Astrocyte (in vitro differentiated cells and primary cell): Measurements from ENCODE around the gene ADSS1. TPM values are rescaled to one million over a fixed set of nuclear protein-coding genes. Genes with fewer than 3 reads are reported as not detected.
A peak's percentile ranks its signal among the peaks of the same experiment; 100 is the strongest.

Source experiments
- DNase-seq: peaks from one replicate; pipeline ENCODE4 v3.0.0-alpha.2; 2010; ENCODE audit warnings: low read depth
- FAIRE-seq: peaks from 2 replicates; lab custom pipeline; 2011; peaks lifted over from hg19 to GRCh38; lab: Jason Lieb, UNC
- H2AFZ ChIP-seq: 2 replicates; pipeline ENCODE4 v1.6.0; 2012; ENCODE audit warnings: low read depth, low read length, inconsistent platforms
- H3K27ac ChIP-seq: 2 replicates; pipeline ENCODE4 v1.5.1; 2011; ENCODE audit warnings: low read depth, low read length, inconsistent platforms
- H3K27me3 ChIP-seq: 2 replicates; pipeline ENCODE4 v1.6.0; 2011; ENCODE audit warnings: low read length, inconsistent platforms; ENCODE audit not compliant: insufficient read depth
- H3K36me3 ChIP-seq: 2 replicates; pipeline ENCODE4 v1.5.1; 2011; ENCODE audit warnings: low read length, inconsistent platforms; ENCODE audit not compliant: insufficient read depth
- H3K4me1 ChIP-seq: 2 replicates; pipeline ENCODE4 v1.5.1; 2011; ENCODE audit warnings: low read length, inconsistent platforms; ENCODE audit not compliant: insufficient read depth
- H3K4me2 ChIP-seq: 2 replicates; pipeline ENCODE4 v1.6.0; 2012; ENCODE audit warnings: low read length, inconsistent platforms
- H3K4me3 ChIP-seq: 2 replicates; pipeline ENCODE4 v1.5.1; 2011; ENCODE audit warnings: low read depth, mild to moderate bottlenecking, low read length, inconsistent platforms; ENCODE audit not compliant: insufficient read depth
- H3K79me2 ChIP-seq: 2 replicates; pipeline ENCODE4 v1.6.0; 2012; ENCODE audit warnings: mild to moderate bottlenecking, low read length, inconsistent platforms; ENCODE audit not compliant: insufficient read depth
- H3K9ac ChIP-seq: 2 replicates; pipeline ENCODE4 v1.6.0; 2012; ENCODE audit warnings: mild to moderate bottlenecking, low read length, inconsistent platforms
- H3K9me3 ChIP-seq: 2 replicates; pipeline ENCODE4 v1.5.1; 2012; ENCODE audit warnings: low read depth, mild to moderate bottlenecking, low read length, inconsistent platforms; ENCODE audit not compliant: insufficient read depth
- H4K20me1 ChIP-seq: 2 replicates; pipeline ENCODE4 v1.6.0; 2012; ENCODE audit warnings: low read length, inconsistent platforms; ENCODE audit not compliant: insufficient read depth
- H3K27ac Mint-ChIP-seq: one replicate; pipeline ENCODE4 v1.8.0; 2021; ENCODE audit warnings: mild to moderate bottlenecking, mixed read lengths; ENCODE audit not compliant: unreplicated experiment
- H3K27me3 Mint-ChIP-seq: one replicate; pipeline ENCODE4 v1.8.0; 2021; ENCODE audit warnings: low read depth, mixed read lengths; ENCODE audit not compliant: unreplicated experiment
- H3K36me3 Mint-ChIP-seq: one replicate; pipeline ENCODE4 v1.8.0; 2021; ENCODE audit warnings: low read depth, mixed read lengths; ENCODE audit not compliant: unreplicated experiment
- H3K4me1 Mint-ChIP-seq: one replicate; pipeline ENCODE4 v1.8.0; 2021; ENCODE audit warnings: low read depth, mixed read lengths; ENCODE audit not compliant: unreplicated experiment
- H3K4me3 Mint-ChIP-seq: one replicate; pipeline ENCODE4 v1.8.0; 2021; ENCODE audit warnings: mild to moderate bottlenecking, moderate library complexity, mixed read lengths; ENCODE audit not compliant: unreplicated experiment
- H3K9me3 Mint-ChIP-seq: one replicate; pipeline ENCODE4 v1.8.0; 2021; ENCODE audit warnings: mild to moderate bottlenecking, mixed read lengths; ENCODE audit not compliant: unreplicated experiment
- EZH2 ChIP-seq: IDR thresholded peaks from 2 replicates; pipeline ENCODE4 v1.6.1; 2012; ENCODE audit warnings: mild to moderate bottlenecking, low read length, inconsistent platforms; ENCODE audit not compliant: insufficient read depth
- total RNA-seq: library from RNA; stranded (reverse); gene quantifications from 2 replicates; pipeline ENCODE4 v1.2.1, GENCODE V29; 2021
- TF ChIP-seq, protein P1 (sequence below): IDR thresholded peaks from 2 replicates; pipeline ENCODE4 v1.5.1; 2011; ENCODE audit warnings: low read depth, mild to moderate bottlenecking, inconsistent platforms, low read length, moderate library complexity; ENCODE audit not compliant: insufficient read depth

The ADSS1 gene
- total RNA-seq, 1 donor from 2014 or later = 4.4 TPM

DNA sequence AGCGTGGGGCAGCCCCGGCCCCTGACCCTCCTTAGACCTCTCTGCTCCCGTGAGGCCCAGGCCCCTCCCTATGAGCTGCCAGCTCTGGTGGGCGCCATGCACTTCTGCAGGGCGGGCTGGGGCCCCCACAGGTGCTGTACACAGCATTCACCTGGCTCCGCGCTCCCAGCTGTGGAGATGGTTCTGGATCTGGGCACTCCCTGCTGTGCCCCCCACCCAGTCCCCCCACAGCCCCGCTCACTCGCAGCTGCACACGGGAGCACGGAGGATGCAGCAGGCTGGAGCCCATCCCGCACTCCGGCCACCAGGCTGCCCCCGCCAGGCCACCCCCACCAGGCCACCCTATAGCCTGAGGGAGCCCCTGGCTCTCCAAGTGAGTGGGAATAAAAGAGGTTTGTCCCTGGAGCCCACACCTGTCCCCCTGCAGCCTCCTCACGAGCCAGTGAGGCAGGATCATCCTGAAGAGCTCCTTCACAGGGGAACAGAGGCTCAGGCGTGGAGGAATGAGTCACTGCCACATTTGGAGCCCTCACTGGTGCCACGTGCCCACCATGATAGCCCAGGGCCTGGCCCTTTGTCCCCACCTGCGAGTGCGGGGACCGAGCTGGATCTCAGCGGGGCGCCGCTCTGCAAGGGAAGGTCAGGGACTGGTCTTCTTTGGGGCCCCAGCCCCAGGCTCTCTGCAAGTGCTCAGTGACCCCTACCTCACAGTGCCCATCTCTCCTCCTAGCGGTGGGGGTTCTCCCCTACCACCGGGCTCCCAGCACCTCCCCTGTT is 1.9 kb downstream of the ADSS1 start:
- H3K27me3 Mint-ChIP-seq = peaks cover 19% of the 10 kb centered on the region
- H3K4me1 ChIP-seq = peaks cover 21% of the 10 kb centered on the region
- H3K9me3 Mint-ChIP-seq = no peaks in the 10 kb centered on the region
- TF ChIP-seq, protein P1, sequence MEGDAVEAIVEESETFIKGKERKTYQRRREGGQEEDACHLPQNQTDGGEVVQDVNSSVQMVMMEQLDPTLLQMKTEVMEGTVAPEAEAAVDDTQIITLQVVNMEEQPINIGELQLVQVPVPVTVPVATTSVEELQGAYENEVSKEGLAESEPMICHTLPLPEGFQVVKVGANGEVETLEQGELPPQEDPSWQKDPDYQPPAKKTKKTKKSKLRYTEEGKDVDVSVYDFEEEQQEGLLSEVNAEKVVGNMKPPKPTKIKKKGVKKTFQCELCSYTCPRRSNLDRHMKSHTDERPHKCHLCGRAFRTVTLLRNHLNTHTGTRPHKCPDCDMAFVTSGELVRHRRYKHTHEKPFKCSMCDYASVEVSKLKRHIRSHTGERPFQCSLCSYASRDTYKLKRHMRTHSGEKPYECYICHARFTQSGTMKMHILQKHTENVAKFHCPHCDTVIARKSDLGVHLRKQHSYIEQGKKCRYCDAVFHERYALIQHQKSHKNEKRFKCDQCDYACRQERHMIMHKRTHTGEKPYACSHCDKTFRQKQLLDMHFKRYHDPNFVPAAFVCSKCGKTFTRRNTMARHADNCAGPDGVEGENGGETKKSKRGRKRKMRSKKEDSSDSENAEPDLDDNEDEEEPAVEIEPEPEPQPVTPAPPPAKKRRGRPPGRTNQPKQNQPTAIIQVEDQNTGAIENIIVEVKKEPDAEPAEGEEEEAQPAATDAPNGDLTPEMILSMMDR = no peak
- TF ChIP-seq EZH2 = no peak
- H3K27ac ChIP-seq = no peak overlapping the region
- H3K36me3 Mint-ChIP-seq = no peaks in the 10 kb centered on the region
- no peaks in the 10 kb centered on the region for H3K36me3 ChIP-seq
- H4K20me1 ChIP-seq = peaks cover 27% of the 10 kb centered on the region
- H3K4me2 ChIP-seq = no peak overlapping the region
- H3K79me2 ChIP-seq = no peaks in the 10 kb centered on the region
- H2AFZ ChIP-seq = no peak overlapping the region
- no peak overlapping the region for H3K9ac ChIP-seq
- H3K27me3 ChIP-seq = no peaks in the 10 kb centered on the region
- H3K4me3 ChIP-seq = no peak overlapping the region
- peaks cover 7% of the 10 kb centered on the region for H3K4me1 Mint-ChIP-seq
- peak overlapping the region; percentile 58 for H3K27ac Mint-ChIP-seq
- no peak overlapping the region for H3K4me3 Mint-ChIP-seq
- no peaks in the 10 kb centered on the region for H3K9me3 ChIP-seq
- DNase-seq (no peak), FAIRE-seq (no peak)

DNA sequence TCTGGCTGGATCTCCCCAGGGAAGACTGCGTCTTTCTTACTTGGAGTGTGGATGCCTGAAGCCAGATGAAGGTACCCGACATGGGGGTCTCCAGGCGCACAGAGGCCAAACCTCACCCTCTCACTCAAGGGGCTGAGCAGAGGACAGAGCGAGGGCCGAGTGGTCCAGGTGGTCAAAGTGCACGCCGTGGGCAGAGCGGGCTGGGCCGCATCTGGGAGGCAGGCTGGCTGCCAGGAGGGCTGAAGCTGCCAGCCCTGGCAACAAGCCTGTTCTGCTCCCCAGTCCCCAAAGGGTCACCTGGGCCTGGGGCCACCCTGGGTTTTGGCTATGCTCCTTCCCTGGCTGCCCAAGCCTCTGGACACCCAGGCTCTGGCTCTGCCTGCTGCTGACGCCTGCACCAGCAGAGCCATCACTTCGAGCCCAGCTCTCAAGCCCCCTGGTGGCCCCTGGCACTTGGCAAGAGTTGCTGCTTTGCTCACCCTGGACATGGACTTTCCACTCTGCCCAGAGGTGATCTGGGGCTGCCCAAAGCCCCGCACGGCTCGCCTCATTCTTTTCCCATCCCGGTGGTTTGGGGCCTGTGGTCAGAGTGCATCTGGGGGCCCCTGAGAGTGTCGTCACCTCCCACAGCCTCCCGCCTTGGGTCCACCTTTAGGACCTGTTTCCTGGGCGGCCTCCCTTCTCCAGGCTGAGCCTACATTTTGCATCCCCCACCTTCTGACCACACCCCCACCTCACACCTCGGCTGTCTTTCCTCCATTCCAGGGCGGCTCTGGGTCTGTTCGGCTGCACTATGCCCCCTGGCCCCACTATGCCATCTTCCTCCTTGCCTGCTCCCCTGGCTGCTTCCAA is 2.8 kb downstream of the ADSS1 start:
- Histone ChIP-seq H3K36me3 (no peaks in the 10 kb centered on the region), H4K20me1 (peaks cover 20% of the 10 kb centered on the region), H3K4me1 (peaks cover 17% of the 10 kb centered on the region), H3K9ac (no peak overlapping the region), H3K9me3 (no peaks in the 10 kb centered on the region), H3K79me2 (no peaks in the 10 kb centered on the region), H3K27ac (no peak overlapping the region), H3K4me2 (no peak overlapping the region), H2AFZ (no peak overlapping the region), H3K27me3 (no peaks in the 10 kb centered on the region), H3K4me3 (no peak overlapping the region)
- Mint-ChIP-seq H3K36me3 (no peaks in the 10 kb centered on the region), H3K4me1 (peaks cover 7% of the 10 kb centered on the region), H3K27ac (peak overlapping the region; percentile 58), H3K4me3 (no peak overlapping the region), H3K9me3 (no peaks in the 10 kb centered on the region), H3K27me3 (peaks cover 19% of the 10 kb centered on the region)
- FAIRE-seq = no peak
- TF ChIP-seq, protein P1 = no peak
- TF ChIP-seq EZH2 = no peak
- no peak for DNase-seq
